ENCODE measurements around the gene ZSWIM9.

ZSWIM9 gene

GRCh38 chr19:48190885-48191284 is 20.4 kb downstream of the ZSWIM9 start:
- DNase-seq (ENCODE audit: low spot score), result no peak
- TF ChIP-seq, protein P1, sequence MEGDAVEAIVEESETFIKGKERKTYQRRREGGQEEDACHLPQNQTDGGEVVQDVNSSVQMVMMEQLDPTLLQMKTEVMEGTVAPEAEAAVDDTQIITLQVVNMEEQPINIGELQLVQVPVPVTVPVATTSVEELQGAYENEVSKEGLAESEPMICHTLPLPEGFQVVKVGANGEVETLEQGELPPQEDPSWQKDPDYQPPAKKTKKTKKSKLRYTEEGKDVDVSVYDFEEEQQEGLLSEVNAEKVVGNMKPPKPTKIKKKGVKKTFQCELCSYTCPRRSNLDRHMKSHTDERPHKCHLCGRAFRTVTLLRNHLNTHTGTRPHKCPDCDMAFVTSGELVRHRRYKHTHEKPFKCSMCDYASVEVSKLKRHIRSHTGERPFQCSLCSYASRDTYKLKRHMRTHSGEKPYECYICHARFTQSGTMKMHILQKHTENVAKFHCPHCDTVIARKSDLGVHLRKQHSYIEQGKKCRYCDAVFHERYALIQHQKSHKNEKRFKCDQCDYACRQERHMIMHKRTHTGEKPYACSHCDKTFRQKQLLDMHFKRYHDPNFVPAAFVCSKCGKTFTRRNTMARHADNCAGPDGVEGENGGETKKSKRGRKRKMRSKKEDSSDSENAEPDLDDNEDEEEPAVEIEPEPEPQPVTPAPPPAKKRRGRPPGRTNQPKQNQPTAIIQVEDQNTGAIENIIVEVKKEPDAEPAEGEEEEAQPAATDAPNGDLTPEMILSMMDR (IDR thresholded peaks at IDR 0.05; ENCODE audit: extremely low read depth, insufficient read depth, missing control alignments), result no peak
- in situ Hi-C loops (cut with MboI; ENCODE audit: low pct_unique_long_range_greater_than_20kb, low sequenced_read_pairs, unreplicated experiment), result no loop called here

GRCh38 chr19:48192750-48193149 is 22.3 kb downstream of the ZSWIM9 start:
- TF ChIP-seq, protein P1 (IDR thresholded peaks at IDR 0.05; ENCODE audit: extremely low read depth, insufficient read depth, missing control alignments), result no peak
- DNase-seq (ENCODE audit: low spot score), result no peak
- in situ Hi-C loops (cut with MboI; ENCODE audit: low pct_unique_long_range_greater_than_20kb, low sequenced_read_pairs, unreplicated experiment), result no loop called here

DNA sequence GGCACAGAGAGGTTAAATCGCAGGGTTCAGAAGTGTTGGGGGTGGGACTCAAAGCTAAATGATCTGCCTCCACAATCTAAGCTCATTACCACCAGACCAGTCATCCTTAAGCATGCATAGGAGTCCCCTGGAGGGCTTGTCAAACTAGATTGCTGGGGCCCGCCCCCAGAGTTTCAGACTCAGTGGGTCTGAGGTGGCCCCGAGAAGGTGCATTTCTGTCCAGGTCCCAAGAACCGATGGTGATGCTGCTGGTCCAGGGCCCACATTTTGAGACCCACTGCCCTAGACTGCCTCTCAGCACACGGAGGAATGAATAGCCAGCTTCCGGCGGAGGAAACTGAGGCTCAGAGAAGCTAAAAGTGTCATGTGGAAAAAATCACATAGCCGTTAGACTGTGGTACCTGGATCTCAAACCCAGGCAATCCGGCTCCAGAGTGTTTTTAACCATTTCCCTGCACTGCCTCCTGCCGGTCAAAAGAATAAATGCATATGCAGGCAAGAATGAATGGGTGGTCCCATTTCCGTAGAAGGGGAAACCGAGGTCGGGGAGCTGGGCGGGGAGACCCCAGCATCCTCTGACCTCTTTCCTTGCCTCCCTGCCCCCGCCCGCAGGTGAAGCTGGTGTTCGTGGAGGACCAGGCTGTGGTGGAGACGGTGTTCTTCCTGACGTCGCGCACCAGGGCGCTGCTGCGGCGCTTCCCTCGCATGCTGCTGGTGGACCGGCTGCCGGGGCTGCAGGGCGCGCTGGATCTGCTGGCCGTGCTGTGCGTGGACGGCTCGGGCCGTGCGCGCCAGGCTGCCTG is 23.8 kb downstream of the ZSWIM9 start:
- in situ Hi-C loops (cut with MboI; ENCODE audit: low pct_unique_long_range_greater_than_20kb, low sequenced_read_pairs, unreplicated experiment), result no loop called here
- TF ChIP-seq, protein P1 (IDR thresholded peaks at IDR 0.05; ENCODE audit: extremely low read depth, insufficient read depth, missing control alignments), result peak; percentile 67
- peak; percentile 78 for DNase-seq (ENCODE audit: low spot score)

DNA sequence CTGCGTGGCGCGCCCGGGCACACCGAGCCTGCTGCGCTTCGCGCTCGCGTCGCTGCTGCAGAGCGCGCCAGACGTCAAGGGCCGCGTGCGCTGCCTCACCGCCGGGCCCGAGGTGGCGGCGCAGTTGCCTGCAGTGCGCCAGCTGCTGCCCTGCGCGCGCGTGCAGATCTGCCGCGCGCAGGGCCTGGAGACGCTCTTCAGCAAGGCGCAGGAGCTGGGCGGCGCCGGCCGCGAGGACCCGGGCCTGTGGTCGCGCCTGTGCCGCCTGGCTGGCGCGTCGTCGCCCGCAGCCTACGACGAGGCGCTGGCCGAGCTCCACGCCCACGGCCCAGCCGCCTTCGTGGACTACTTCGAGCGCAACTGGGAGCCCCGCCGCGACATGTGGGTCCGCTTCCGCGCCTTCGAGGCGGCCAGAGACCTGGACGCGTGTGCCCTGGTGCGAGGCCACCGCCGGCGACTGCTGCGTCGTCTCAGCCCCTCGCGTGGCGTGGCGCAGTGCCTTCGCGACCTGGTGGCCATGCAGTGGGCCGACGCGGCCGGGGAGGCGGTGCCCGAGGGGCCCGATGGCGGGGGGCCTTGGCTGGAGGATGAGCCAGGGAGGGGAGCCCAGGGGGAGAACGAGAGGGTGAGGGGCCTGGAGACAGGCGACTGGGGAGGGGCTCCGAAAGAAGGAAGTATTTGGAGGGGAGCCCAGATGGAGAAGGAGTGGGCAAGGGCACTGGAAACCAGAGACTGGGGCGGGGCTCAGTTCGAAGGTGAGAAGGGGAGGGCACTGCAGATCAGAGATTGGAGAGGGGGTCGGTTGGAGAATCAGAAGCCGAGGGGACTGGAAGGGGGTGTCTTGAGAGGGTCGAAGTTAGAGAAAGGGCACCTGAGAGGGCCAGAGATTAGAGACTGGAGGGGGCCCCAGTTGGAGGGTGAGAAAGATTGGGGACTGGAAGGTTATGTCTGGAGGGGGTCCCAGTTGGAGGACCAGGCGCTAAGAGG is 24.7 kb downstream of the ZSWIM9 start:
- DNase-seq (ENCODE audit: low spot score), result peak; percentile 27
- TF ChIP-seq, protein P1 (IDR thresholded peaks at IDR 0.05; ENCODE audit: extremely low read depth, insufficient read depth, missing control alignments), result no peak
- in situ Hi-C loops (cut with MboI; ENCODE audit: low pct_unique_long_range_greater_than_20kb, low sequenced_read_pairs, unreplicated experiment), result no loop called here

- no peak for DNase-seq (ENCODE audit: low spot score)
- TF ChIP-seq, protein P1 (IDR thresholded peaks at IDR 0.05; ENCODE audit: extremely low read depth, insufficient read depth, missing control alignments), result no peak
- in situ Hi-C loops (cut with MboI; ENCODE audit: low pct_unique_long_range_greater_than_20kb, low sequenced_read_pairs, unreplicated experiment), result no loop called here
Observed at GRCh38 chr19:48196321-48196763, 25.9 kb downstream of the ZSWIM9 start.

- DNase-seq (ENCODE audit: low spot score), result no peak
- in situ Hi-C loops (cut with MboI; ENCODE audit: low pct_unique_long_range_greater_than_20kb, low sequenced_read_pairs, unreplicated experiment), result no loop called here
- TF ChIP-seq, protein P1 (IDR thresholded peaks at IDR 0.05; ENCODE audit: extremely low read depth, insufficient read depth, missing control alignments), result no peak
Observed at GRCh38 chr19:48196933-48197665, 26.6 kb downstream of the ZSWIM9 start.
